NCI-H1417 treated with DMSO at 0.1 percent for 48 hours (cell line): ENCODE results near the gene RBCK1.
"Not testable (repeated sequence)": the region's sequence is repeated elsewhere in the genome, so short reads cannot be mapped to it uniquely, and the experiment has no call there.

ENCODE experiments used
- DNase-seq: peaks from one replicate; lab custom pipeline; 2025; lab: John Stamatoyannopoulos, UW

Gene RBCK1

DNA sequence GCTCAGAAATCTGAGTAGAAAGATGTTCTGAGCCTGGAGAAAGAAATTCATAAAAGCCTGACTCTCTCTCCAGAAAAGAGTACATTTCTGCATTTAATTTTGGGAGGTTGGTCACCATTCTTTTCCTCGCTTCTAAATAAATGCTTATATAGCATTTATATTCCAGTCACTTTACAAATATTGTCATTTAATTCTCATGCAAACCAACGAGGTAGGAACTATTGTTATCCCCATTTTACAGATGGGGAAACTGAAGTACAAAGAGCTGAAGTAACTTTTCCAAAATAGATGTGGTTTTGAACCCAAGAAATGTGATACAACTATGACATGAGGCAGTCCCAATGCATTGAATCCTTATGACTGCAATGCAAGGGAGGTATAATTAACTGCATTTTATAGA, 32.0 kb upstream of the RBCK1 start:
- DNase-seq = no peak

DNA sequence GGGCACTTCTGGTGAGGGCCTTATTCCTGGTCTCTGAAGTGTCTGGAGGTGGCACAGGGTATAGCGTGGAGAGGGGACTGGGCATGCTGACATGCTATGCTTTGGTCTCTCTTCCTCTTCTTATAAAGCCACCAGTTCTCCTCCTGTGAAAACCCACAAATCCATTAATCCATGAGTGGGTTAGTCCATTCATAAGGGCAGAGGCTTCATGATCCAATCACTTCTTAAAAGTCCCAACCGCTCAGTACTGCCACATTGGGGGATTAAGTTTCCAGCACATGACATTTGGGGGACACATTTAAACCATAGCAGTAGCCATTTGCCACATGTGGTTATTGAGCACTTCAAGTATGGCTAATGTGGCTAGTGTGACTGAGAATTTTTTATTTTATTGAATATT, 31.3 kb upstream of the RBCK1 start:
- no peak for DNase-seq

DNA sequence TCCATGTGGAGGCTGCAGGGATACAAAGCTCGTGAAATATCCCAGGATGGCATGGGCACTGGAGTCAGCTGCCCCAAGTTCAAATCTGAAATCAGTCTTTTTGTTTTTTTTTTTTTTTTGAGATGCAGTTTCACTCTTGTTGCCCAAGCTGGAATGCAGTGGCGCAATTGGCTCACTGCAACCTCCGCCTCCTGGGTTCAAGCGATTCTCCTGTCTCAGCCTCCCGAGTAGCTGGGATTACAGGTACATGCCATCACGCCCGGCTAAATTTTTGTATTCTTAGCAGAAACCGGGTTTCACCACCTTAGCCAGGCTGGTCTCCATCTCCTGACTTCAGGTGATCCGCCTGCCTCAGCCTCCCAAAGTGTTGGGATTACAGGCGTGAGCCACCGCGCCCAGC, 30.5 kb upstream of the RBCK1 start:
- not testable (repeated sequence) for DNase-seq

DNA sequence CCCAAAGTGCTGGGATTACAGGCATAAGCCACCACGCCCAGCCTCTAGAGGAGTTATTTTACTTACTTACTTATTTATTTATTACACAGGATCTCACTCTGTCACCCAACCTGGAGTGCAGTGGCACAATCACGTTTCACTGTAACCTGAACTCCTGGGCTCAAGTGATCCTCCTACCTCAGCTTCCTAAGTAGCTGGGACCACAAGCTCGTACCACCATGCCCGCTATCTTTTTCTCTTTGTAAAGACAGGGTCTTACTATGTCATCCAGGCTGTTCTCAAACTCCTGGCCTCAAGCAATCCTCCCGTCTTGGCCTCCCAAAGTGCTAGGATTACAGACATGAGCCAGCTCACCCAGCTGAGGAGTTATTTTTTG, 29.1 kb upstream of the RBCK1 start:
- DNase-seq = no peak

DNA sequence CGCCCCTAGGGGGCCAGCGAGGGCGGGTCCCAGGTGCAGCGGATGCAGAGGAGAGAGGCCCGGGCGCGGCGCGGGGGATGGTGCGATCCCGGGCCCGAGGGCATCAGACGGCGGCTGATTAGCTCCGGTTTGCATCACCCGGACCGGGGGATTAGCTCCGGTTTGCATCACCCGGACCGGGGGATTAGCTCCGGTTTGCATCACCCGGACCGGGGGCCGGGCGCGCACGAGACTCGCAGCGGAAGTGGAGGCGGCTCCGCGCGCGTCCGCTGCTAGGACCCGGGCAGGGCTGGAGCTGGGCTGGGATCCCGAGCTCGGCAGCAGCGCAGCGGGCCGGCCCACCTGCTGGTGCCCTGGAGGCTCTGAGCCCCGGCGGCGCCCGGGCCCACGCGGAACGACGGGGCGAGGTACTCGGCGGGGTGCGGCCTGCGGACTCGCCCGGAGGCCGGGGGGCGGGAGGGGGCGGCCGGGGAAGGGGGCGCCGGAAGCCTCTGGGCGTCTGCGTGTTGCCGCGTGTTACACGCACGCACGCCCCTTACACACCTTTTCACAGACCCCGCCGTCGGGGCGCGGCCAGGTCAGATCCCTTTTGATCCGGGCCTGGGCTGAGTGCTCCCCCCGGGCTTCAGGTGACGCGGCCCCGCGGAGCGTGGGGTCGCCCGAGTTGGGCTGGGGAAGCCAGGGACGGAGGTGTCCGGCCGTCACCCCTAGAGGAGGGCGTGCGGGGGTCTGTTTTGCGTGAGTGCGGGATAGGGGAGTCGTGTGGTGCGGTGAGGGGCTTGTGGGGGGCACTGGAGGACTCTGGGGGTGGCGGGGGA, 27.1 kb upstream of the RBCK1 start:
- DNase-seq = no peak

DNA sequence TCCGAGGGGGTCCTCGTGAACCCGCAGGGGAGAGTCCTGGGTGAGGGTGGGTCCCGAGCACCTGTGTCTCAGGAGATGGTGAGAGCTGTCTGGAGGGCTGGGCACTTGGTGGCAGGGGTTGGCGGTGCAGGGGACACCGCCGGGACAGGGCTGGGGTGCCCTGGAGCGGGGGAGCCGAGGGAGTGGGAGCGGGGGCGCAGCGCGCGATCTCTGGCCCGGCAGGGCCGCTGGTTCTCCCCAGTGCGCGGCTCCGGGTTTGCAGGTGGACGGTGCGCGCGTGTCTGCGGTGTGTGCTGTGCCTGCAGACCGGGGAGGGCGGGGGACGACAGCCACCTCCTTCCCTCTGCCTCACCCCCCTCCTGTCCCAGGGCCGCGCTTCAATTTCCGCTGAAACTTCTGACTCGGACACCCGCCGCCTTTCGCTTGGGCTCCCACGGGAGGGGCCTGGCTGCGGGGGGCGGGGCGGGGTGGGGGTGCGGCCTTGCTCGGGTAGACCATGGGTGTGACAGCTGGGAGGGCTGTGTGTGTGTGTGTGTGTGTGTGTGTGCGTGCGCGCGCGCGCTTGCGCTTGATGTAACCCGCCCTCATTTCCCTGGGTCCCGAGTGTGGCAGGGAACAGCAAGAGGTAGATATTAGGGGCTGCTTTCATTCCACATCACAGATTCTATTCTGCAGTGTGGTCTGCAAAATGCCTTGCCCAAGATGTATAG, 26.4 kb upstream of the RBCK1 start:
- DNase-seq = no peak

DNA sequence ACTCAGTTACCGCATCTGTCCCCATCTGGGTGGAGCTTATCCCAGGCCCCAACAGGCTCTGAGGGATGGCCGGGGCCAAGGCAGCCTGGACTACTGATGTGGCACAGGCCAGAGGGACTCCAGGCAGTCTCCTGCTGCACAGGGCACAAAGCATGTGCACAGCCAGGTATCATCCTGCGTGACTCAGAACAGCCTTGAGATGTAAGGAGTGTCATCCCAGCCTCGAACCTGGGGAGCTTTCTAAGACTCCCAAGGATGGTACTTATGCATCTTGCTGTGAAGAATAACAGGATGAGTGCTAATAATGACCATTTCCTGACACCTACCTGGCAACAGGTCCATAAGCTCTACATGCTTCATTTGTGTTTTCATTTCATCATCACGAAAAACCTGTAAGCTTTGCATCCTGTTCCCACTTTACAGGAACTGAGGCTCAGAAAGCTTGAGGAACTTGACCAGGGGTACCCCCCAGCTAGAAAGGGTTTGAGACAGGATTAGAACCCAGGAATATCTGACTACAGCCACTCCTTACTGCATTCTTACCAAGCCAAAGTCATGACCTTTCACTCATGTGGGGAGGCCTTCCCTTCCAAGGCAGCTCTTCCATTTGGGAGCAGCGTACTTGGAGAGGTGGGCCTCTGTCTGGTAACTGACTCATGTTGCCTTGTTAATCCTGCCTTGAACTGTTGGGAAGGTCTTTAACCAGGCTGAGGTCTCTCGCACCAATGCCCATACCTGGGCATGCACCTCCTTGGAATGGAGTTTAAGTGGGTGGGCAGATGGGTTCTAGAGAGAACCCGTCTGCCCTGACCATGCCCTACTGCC, 25.6 kb upstream of the RBCK1 start:
- no peak for DNase-seq

DNA sequence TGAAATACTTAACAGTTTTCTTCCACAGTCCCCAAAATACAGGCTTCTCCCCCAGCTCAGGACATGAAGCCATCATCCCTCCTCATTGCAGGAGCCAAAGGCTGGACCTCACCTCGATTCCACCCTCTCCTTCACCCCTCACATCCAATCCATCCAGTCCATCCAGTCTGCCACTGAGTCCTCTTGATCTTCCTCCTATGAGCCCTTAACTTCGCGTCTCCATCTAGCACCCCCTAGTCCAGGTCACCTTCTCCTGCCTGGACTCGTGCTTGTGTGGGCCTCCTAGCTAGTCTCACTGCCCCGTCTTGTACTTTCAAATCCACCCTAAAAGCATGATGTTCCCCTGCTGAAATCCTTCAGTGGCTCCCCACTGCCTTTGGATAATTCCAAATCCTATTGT, 24.2 kb upstream of the RBCK1 start:
- DNase-seq = no peak

DNA sequence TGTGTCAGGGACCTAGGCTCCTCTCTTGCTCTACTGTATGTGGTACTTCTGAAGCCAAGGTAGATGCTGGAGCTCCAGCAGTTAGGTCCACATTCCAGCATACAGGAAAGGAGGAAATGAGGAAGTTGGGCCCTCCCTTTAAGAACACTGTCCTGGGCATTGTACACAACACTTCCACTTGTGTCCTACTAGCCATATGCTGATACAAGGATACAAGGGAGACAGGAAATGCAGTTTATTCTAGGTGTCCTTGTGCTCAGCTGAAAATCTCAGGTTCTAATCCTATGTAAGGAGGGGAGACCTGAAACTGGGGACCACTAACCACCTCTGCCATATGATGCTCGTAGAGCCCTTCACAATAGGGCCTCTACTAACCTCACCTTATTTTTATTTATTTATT, 23.4 kb upstream of the RBCK1 start:
- no peak for DNase-seq

DNA sequence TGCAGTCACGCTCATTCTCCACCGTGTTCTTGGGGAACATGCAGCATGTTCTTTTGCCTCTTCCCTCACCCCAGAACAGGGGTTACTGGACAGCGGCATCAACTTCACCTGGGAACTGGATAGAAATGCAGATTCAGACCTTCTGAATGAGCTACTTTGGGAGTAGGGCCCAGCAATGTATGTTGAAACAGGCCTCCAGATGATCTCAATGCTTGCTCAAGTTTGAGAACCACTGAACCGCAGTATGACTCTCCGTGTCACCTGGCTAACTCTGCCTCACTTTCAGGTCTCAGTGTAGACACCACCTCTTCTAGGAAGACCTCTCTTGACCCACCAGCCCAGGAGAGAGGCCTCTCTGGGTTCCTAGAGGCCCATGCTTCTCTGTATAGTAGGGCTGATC, 22.7 kb upstream of the RBCK1 start:
- no peak for DNase-seq

DNA sequence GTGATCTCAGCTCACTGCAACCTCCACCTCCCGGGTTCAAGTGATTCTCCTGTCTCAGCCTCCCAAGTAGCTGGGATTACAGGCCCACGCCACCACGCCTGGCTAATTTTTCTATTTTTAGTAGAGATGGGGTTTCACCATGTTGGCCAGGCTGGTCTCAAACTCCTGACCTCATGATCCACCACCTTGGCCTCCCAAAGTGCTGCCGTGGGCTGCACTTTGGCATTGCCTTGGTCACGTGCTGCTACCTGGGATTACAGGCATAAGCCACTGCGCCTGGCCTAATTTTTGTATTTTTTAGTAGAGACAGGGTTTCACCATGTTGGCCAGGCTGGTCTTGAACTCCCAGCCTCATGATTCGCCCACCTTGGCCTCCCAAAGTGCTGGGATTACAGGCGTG, 21.5 kb upstream of the RBCK1 start:
- not testable (repeated sequence) for DNase-seq

DNA sequence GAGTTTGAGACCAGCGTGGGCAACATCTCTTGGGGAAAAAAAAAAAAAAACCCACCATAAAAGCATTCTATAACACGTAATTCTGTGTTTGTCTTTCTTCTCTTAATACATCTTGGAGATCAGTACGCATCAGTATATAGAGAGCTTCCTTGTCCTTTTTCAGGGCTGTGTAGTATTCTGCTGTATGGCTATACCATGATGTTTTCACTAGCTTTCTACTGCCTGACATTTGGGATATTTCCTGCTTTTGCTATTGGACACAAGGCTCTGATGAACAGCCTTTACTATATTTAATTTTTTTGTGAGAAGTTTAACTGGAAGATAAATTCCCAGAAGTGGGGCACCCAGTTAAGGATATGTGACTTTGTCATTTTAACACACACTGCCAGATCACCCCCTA, 20.6 kb upstream of the RBCK1 start:
- DNase-seq = no peak

DNA sequence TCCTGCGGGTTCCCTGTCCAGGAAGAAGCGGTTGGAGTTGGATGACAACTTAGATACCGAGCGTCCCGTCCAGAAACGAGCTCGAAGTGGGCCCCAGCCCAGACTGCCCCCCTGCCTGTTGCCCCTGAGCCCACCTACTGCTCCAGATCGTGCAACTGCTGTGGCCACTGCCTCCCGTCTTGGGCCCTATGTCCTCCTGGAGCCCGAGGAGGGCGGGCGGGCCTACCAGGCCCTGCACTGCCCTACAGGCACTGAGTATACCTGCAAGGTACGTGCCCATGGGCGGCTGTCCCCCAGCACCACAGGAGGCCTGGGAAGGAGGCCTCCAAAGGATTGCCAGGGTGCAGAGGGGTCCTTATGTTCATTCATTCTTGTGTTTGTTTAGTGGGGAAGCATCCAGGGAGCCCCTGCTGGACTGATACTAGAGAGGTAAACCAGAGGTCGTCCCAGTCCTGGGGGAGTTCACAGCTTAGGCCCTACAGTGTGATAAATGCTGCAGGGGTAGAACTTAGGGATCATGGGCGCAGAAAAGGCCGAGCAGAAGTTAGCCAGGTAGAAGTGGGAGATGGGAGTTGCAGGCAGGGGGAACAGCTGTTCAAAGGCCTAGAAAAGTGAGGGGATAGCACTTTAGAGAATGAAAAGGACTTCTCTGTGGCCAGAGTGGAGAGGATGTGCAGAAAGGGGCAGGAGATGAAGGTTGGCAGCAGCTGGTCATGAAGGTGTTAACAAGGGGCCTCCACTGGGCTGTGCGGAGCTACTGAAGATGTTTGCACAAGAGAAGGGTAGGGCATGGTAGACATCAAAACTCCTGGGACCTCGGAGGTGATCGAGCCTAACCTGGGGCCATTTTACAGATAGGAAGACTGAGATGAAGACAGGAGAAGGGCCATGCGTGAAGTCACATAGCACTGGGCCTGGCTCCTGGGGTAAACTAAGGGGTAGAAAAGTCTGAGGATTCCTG, 19.8 kb upstream of the RBCK1 start:
- DNase-seq = no peak

DNA sequence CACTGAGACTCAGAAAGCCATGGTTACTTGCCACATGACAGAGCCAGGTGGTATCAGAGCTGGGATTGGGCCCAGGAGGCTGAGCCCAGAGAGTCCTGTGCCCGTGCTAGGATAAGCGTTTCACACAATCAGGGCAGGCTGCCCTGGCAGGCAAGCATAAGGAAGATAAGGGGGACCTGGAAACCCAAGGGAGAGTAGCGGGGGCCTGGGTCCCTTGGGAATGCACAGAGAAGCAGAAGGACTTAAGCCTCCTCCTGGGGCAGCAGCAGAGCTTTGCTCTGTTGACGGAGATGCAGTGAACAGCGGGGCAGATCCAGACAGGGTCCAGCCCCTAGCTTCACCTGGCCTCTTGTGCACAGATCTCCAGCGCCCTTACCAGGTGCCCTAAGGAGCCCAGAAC, 18.9 kb upstream of the RBCK1 start:
- DNase-seq = no peak

DNA sequence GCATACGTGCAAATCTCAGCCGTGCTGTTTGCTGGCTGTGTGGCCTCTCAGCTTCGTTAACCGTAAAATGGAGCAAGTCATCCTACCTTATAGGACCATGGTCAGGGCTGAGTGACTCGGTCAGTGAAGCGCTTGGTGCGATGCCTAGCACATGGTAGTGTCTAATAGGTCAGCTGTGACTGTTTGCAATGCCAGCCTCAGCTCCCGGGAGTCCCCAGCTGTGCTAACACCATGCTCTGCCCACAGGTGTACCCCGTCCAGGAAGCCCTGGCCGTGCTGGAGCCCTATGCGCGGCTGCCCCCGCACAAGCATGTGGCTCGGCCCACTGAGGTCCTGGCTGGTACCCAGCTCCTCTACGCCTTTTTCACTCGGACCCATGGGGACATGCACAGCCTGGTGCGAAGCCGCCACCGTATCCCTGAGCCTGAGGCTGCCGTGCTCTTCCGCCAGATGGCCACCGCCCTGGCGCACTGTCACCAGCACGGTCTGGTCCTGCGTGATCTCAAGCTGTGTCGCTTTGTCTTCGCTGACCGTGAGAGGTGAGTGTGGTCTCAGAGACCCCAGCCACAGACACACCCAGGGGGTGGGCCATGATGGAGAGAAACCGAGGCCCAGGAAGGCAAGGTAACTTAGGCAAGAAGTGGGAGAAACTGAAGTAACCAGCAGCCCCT, 16.9 kb upstream of the RBCK1 start:
- no peak for DNase-seq

DNA sequence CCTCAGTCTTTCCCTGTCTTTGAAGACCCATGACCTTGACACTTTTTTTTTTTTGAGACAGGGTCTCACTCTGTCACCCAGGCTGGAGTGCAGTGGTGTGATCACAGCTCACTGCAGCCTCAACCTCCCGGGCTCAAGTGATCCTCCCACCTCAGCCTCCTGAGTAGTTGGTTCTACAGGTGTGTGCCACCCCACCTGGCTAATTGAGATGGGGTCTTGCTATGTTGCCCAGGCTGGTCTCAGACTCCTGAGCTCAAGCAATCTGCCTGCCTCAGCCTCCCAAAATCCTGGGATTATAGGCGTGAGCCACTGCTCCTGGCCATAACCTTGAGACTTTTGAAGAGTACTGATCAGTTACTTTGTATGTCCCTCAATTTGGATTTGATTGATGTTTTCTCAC, 14.8 kb upstream of the RBCK1 start:
- not testable (repeated sequence) for DNase-seq

DNA sequence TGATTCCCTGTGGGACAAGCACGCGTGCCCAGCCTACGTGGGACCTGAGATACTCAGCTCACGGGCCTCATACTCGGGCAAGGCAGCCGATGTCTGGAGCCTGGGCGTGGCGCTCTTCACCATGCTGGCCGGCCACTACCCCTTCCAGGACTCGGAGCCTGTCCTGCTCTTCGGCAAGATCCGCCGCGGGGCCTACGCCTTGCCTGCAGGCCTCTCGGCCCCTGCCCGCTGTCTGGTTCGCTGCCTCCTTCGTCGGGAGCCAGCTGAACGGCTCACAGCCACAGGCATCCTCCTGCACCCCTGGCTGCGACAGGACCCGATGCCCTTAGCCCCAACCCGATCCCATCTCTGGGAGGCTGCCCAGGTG, 11.9 kb upstream of the RBCK1 start:
- no peak for DNase-seq

DNA sequence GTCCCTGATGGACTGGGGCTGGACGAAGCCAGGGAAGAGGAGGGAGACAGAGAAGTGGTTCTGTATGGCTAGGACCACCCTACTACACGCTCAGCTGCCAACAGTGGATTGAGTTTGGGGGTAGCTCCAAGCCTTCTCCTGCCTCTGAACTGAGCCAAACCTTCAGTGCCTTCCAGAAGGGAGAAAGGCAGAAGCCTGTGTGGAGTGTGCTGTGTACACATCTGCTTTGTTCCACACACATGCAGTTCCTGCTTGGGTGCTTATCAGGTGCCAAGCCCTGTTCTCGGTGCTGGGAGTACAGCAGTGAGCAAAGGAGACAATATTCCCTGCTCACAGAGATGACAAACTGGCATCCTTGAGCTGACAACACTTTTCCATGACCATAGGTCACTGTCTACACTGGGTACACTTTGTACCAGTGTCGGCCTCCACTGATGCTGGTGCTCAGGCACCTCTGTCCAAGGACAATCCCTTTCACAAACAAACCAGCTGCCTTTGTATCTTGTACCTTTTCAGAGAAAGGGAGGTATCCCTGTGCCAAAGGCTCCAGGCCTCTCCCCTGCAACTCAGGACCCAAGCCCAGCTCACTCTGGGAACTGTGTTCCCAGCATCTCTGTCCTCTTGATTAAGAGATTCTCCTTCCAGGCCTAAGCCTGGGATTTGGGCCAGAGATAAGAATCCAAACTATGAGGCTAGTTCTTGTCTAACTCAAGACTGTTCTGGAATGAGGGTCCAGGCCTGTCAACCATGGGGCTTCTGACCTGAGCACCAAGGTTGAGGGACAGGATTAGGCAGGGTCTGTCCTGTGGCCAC, 11.3 kb upstream of the RBCK1 start:
- no peak for DNase-seq

DNA sequence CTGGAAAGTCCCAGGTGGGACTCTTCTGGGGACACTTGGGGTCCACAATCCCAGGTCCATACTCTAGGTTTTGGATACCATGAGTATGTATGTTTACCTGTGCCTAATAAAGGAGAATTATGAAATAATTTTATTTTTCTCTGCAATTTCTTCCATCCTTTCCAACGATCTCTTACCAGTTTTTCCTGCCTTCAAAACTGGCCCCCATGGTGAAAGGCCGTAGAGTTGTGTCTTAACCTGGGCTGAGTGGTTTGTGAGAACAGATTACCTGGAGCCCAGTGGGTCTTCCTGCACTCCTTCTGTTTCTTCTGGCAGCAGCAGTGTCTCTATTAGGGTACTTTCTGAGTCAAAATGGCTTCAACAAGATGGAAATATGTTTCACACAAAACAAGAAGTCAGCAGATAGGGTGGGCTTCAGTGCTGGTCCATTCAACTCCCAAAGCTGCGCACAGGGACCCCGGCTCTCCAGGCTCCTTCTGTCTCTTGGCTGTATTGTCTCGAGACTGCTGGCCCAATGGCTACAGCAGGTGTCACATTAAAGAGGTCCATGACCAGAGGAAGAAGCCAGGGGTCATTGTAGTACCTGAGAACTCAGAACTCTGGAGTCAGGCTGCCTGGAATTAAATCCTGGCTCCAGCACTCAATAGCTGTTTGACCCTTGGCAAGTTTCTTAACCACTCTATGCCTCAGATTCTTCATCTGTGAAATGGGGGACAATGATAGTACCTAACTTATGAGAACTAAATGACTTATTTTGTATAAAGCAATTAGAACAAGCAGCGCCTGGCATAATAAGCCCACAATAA, 10.5 kb upstream of the RBCK1 start:
- DNase-seq = no peak
